Measurements from ENCODE around the gene ZNF440. TPM values are rescaled to one million over a fixed set of nuclear protein-coding genes. Genes with fewer than 3 reads are reported as not detected.
A peak's percentile ranks its signal among the peaks of the same experiment; 100 is the strongest.
"Not testable (repeated sequence)": the region's sequence is repeated elsewhere in the genome, so short reads cannot be mapped to it uniquely, and the experiment has no call there.

ZNF440 gene
- total RNA-seq: 10 to 100 TPM in 2 of 4 donors, 1 to 10 TPM in 2; 7.1 to 13.9 (median 9.2) TPM

GRCh38 chr19:11814029-11814699, at the start of gene ZNF440:
ZNF440 (plus strand) TSS chr19:11814273; CDS start chr19:11814448, 175 bp downstream.
- DNase-seq (ENCODE audit: low spot score) (peak; percentile 89), ATAC-seq (ENCODE audit: low FRiP score) (peak; percentile 99)
- TF ChIP-seq, protein P1, sequence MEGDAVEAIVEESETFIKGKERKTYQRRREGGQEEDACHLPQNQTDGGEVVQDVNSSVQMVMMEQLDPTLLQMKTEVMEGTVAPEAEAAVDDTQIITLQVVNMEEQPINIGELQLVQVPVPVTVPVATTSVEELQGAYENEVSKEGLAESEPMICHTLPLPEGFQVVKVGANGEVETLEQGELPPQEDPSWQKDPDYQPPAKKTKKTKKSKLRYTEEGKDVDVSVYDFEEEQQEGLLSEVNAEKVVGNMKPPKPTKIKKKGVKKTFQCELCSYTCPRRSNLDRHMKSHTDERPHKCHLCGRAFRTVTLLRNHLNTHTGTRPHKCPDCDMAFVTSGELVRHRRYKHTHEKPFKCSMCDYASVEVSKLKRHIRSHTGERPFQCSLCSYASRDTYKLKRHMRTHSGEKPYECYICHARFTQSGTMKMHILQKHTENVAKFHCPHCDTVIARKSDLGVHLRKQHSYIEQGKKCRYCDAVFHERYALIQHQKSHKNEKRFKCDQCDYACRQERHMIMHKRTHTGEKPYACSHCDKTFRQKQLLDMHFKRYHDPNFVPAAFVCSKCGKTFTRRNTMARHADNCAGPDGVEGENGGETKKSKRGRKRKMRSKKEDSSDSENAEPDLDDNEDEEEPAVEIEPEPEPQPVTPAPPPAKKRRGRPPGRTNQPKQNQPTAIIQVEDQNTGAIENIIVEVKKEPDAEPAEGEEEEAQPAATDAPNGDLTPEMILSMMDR (IDR thresholded peaks at IDR 0.05): no peak

DNA sequence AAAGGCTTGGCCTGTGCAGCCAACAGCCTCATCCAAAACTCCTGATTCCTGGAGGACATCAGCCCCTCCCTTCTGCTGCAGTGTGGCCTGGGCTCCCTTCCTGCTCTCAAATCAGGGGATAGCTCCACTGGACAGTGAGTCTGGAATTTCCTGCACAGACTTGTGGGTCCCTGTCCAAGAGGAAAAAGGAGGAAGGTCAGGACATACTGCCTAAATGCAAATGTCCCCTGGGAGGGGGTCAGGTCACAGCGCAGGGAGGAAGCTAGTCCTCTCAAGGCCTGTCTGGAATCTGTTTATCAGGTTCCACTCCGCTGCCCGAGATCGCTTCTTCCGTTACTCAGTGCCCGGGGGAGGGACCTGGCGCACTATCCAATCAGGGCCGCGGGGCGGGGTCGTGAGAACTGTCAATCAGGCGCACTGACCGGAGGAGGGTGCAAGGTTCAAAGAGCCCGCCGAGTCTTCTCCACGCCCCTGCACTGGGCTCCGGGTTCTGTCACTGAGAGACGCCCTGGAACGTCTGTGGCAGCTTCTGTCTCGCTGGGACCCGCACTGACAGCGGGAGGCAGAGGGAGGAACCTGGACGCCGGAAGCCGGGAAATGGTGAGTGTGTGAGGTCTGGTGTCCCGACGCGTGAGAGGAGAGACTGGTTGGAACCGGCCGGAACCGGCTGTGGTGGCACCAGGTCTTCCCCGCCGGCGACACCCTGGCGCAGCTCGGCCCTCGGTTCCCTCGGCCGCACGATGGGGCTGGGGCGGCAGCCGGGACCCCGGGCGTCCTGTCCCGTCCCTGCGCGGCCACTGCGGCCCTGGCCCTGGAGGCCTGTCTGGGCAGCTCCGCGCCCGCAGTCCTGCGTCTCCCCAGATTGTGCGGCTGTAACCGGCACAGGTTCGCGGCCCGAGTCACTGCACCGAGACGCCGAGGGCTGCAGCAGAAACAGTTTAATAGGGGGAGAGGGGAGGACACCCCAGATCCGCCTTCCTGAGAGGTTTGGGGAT, 47.2 kb upstream of the ZNF440 start, which contains the start of gene ZNF441:
TSS of gene ZNF441 (plus strand) at position 404 of the 995 bp plus-strand sequence. CDS start at position 598, 194 bp downstream.
- TF ChIP-seq, protein P1 (IDR thresholded peaks at IDR 0.05): no peak
- peak; percentile 99 for ATAC-seq (ENCODE audit: low FRiP score)
- peak; percentile 98 for DNase-seq (ENCODE audit: low spot score)

DNA sequence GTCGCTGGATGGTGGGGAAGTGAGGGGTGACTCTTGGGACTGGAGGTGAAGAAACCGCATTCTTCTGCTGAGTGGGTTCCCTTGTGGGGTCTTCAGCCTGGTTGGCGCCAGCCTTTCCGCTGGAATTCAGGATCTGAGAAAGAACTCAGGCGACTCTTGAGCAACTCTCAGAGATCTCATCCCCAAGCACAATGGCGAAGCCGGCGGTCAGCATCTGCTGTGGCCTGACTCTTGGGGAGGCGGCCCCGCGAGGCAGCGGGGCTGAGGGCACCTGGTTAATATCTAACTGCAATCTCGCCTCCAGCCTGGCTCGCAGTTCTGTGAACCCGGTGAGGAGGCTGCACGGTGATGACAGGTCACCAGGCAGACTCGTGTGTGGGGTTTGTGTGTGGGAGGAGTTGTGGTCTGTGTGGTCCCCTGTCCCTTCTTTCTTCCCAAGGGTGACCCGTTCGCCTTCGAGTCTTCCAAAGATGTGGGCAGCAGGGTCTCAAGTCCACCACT, 46.4 kb upstream of the ZNF440 start:
- TF ChIP-seq, protein P1 (IDR thresholded peaks at IDR 0.05): no peak
- DNase-seq (ENCODE audit: low spot score) (no peak), ATAC-seq (ENCODE audit: low FRiP score) (no peak)

DNA sequence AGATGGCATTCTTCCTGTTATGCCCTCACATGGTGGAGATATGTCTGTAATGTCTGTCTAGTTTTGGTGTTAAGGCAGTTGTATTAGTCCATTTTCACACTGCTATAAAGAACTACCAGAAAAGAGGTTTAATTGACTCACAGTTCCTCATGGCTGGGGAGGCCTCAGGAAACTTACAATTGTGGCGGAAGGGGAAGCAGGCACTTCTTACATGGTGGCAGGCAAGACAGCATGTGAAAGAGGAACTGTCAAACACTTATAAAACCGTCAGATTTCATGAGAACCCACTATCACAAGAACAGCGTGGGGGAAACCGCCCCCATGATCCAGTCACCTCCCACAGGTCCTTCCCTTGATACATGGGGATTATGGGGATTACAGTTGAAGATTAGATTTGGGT, 44.1 kb upstream of the ZNF440 start:
- ATAC-seq (ENCODE audit: low FRiP score): no peak
- no peak for DNase-seq (ENCODE audit: low spot score)
- TF ChIP-seq, protein P1 (IDR thresholded peaks at IDR 0.05): no peak

- not testable (repeated sequence) for DNase-seq (ENCODE audit: low spot score); ATAC-seq (ENCODE audit: low FRiP score)
Measured at GRCh38 chr19:11771520-11771919, 42.6 kb upstream of the ZNF440 start.

DNA sequence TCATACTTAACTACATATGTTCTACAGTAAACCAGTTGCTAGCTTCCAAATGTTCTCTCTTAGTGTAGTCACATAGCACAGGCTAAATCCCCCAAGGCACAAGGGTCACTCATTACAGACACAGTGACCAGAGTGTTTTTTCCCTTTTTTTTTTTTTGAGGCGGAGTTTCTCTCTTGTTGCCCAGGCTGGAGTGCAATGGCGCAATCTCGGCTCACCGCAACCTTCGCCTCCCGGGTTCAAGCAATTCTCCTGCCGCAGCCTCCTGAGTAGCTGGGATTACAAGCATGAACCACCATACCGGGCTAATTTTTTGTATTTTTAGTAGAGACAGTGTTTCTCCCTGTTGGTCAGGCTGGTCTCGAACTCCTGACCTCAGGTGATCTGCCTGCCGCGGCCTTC, 37.4 kb upstream of the ZNF440 start:
- not testable (repeated sequence) for DNase-seq (ENCODE audit: low spot score); ATAC-seq (ENCODE audit: low FRiP score)

DNA sequence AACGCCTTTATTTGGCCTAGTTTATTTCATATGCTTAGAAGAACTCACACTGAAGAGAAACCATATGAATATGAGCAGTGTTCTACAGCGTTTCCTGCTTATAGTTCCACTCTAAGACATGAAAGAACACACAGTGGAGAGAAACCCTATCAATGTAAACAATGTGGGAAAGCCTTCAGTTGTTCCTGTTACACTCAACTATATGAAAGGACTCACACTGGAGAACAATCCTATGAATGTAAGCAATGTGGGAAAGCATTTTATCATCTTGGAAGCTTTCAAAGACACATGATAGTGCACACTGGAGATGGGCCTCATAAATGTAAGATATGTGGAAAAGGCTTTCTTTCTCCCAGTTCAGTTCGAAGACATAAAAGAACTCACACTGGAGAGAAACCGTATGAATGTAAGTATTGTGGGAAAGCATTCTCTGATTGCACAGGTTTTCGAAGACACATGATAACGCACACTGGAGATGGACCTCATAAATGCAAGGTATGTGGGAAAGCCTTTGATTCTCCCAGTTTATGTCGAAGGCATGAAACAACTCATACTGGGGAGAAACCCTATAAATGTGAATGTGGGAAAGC, 33.5 kb upstream of the ZNF440 start:
- DNase-seq (ENCODE audit: low spot score) (no peak), ATAC-seq (ENCODE audit: low FRiP score) (no peak)
- TF ChIP-seq, protein P1 (IDR thresholded peaks at IDR 0.05): no peak

Data from omental fat pad (tissue), 4 donors.